Fibroblast of skin of abdomen (primary cell): ENCODE data around the gene HECW1.

Experiments used
- DNase-seq: peaks from one replicate; pipeline ENCODE4 v3.0.0-alpha.2; 2013

HECW1 gene

DNA sequence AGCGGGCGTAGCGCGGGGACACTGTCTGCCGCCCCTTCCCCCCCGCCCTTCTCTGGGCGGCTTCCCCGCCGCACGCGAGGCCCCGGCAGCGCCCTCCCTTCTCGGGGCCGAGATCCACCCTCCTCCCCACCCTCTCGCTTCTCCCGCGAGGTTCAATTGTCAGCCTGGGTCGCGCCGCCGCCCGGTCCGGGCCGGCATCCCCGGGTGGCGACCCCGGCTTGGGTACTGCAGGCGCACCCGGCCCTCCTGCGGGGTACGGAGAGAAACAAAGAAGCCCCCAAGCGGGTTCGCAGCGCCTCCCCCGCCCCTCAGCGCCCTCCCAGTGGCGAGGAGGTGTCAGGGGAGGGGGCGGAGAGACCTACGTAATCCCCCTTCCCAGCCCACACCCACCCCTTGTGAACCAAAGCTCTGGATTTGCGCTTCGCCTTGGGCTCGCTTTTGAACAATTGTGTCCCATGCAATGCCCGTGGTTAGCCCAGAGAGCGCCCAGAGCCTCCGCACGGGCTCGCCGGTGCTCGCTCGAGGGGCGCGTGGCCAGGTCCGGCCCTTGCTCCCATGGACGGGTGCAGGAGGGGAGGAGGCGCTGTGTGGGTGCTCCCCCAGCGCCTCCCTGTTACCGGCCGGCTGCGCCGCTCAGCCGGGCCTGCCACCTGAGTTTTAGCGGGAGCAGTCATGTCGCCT lies 634 bp downstream of the HECW1 start:
- DNase-seq: peak; percentile 84

DNA sequence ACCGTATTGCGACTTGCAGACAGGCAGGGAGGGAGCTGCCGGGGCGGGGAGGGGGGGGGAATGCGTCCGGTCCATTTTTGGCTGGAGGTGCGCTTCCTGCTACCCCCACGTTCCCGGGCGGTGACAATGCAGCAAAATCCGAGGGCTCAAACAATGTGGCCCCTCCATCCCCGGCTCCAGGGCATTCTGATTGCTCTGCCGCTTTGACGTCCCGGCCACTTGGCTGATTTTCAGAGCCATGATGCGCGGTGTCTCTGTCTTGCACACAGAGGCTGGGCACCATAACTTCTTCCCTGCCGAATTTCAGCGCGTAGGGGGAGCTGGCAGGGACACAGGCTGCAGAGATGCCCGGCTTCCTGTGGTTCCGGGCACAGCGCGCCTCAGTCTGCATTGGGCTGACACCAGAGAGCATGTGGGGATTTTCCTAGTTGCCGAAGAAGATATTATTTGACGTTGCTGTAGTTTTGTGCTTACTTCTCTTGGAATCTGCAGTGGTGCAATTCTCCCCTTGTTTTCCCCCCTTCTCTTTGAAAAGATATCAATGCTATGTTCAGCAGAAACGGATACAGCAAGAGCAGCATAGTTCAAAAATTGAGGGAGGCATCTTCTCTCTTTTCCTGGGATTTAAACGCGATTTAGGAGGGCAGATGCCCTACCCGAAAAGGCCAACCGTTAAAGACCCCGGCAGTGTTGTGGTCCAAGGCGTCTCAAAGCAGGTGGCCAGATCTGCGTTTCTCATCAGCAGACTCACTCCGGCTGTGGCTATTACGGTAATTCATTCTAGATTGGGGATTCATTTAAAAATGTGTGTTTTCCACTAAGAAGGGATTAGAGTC lies 1.4 kb downstream of the HECW1 start:
- no peak for DNase-seq

DNA sequence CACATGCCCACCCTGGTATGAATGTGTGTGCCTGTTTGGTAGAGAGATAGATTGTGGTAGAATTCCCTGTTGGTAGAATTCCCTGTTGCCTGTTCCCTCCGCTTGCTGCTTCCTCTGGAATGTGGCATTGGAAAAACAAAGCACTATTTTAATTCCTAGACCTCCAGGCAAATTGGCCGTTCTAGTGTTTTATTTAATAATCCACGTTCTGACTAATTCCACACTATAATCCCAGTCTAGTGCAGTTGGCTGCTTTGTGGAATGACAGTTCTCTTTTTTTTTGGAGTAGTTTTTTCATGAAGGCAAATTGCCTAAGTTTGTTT lies 2.0 kb downstream of the HECW1 start:
- no peak for DNase-seq

DNA sequence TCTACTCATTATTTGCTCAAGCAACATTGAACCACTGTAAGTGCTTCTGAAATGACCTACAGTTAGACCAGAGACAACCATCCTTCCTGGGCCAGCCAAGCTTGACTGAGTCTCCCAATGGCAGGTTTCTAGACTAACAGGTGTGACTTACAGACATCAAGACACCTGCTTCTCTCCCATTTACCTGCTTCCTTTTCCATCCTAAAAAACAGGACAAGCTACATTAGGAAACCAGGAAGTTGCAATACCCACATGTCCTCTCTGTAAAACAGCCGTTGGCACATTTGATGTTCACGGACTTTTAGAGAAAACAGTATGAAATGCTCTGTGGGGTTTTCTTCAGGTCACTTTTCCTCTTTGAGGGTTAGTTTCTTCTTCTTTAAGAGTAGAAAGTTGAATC lies 4.0 kb downstream of the HECW1 start:
- DNase-seq: no peak

DNA sequence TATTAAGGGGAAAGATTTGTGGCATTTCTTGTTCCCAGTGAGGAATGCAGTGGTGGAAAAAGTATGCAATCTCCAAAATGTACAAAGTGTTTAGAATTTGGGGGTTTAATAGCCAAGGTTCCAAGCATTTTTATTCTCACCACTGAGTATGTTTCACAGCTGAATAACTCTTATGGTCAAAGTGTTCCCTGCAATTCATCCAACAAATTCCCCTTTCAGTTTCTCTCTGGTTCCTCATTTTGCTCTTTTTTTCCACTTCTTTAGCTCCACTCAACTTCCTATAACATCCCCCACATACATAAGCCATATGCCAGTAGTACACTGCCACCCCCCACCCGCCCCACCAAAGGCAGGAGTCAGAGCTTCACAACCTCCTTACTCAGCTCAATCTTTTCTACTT lies 4.6 kb downstream of the HECW1 start:
- peak; percentile 95 for DNase-seq

DNA sequence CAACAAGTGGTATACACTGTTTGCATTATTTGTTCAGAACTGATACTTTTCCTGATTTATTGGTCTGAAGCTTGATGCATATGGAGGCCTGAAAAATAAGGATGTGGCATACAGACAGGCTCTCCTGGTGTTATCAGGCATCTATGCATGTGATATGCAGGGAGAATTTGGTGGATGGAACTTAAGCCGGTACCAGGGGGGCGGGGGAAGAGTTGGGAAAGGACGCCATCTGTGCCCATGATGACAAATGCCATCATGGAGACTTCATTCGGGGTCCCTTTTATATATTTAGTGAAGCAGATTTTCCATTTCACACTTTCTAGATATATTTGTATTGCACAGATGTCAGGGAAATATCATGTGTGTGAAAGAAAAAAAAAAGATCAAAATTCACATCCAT lies 5.4 kb downstream of the HECW1 start:
- no peak for DNase-seq

DNA sequence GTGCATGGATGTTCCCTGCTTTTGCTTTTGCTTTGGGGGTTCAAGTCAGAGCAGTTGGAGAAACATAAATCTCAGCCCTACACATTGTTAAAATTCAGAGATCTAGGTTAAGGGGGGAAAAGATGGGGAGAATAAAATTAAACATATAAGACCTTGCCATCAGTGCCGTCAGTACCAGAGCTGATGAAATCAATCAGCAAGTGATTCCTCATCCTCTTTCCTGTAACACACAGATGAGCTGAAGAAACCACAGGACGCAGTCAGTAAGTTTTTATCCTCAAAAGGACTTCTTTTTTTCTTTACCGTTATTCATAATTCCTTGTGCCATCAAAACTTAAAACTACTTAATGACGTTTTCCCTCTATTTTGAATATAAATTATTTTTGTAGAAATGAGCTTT lies 5.9 kb downstream of the HECW1 start:
- DNase-seq: peak; percentile 86

DNA sequence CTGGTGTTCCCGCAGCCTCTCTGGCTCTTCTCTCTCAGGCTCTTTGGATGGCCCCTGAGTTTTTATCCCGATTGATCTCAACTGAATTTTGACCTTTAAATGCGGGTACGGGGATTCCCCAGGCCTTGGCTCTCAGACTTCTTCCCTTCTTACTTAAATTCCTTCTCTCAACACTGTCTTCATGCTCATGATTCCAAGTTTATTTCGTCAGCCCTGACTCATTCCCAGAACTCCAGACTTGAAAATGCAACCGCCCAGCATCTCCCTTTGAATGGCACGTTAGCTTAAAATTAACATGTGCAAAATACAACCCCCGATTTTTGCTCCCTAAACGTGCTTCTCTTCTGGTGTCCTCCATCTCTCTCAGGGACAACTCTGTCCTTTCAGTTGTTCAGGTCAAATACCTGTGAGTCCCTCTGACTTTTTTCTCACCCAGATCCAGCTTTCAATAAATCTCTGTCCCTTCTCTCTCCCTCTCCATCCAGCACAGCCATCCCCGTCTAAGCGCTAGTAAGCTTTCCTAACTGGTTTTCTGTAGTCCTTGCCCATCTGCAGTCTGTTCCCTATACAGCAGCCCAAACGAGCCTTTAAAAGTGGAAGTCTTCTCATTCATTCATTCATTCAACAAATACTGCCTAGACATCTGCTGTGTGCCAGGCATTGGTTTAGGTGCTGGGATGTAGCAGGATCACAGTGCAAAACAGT lies 7.1 kb downstream of the HECW1 start:
- DNase-seq: peak; percentile 96

DNA sequence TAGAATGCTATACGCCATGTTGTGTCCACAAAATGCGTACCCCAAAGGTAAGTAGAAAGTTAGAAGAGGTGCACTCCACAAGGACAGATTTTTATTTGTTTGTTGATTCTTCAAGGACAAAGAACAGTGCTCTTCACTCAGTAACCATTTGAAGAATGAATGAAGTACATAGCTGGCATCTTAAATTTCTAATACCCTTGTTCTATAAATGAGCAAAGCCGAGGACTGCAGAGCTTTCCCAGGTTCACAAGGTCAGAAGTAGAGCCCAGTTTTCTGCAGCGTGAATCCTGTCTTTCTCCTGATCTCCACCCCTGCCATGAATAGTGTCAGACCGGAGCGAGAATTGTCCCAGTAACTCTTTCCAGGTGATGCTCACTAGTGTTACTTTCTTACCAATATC lies 9.5 kb downstream of the HECW1 start:
- DNase-seq: no peak

DNA sequence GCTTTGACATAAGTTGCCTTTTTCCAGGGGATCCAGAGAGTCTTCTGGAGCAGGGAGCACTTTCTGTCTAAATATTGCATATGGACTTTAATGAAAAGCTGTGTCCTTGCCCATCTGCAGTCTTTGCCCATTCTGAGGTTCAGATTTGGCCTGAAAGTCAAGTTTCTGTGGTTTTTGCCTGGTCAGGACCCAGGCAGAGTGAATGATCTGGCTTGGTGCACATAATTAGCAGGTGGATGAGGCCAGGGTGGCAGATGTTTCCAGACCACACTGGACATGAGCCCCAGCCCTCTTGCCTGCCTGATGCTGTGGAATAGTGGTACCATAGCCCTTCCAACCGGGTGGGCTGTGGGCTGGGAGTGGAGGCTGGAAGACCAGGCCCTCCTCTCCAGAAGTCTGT lies 11.0 kb downstream of the HECW1 start:
- no peak for DNase-seq

DNA sequence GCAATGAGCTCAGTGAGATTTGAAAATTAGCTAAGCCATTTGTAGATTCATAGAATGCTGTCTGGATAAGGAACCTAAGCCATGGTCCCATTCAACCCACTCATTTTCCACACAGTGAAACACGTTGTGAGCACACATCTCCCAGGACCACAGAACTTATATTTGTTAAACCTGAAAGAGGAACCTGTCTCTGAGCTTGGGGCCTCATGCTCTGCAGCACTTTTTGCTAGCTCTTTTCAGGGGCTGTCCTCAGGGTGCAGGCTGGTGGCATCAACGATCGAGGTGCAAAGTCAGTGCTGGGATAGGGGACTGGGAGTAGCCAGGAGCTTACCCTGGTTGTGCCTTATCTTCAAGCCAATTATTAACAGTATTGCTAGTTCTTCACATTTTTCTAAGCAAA lies 11.9 kb downstream of the HECW1 start:
- no peak for DNase-seq

DNA sequence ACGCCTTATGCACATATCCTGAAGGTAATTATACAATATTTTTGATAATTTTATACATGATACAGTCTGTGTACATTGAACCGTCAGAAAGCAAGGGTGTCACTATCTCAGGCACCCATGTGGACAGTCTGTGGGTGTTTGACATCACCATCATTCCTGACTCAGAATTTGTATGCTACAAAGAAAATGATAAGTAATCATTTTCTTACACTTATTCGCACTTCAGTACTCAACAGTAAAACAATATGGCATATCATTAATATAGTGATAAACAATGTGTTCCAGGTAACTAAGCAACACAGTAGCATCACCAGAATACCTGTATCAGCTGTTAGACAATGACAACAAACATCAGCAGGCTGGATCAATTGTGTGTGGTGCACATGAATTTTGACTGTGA lies 17.9 kb downstream of the HECW1 start:
- DNase-seq: no peak

DNA sequence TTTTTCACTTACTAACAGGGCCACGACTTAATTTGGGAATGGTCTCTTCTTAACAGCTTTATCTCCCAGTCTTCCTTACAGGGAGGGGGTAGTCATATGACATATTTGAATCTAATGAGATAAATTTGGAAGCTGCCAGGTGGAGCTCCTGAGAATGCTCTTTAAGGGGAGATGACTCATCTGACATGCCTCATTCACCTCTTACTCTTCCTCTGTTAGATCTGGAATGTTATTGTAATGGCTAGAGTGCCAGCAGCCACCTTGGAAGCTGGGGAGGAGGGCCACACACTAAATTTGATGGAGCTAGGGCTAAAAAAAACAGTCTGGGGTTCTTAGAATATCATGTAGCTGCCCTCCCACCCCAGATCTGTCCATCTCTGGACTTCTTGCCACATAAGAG lies 22.7 kb downstream of the HECW1 start:
- peak; percentile 59 for DNase-seq

DNA sequence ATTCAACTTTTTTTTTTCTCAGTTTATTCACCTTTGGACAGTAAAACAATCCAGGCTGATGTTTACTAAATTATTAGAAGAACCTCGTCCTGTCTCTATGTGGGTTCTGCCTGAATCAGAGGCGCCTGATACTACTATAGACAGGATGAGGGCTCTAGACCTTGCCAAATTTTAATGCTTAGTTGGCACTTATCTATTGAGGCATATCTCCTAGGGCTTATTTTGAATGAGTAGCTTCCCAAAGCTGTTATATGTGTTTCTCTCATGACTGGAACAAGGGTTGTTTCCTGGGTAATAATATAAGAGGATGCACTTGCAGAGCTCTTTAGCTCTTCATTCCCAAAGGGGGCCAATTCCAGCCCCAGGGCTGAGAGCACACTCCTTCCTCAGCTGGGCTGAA lies 23.6 kb downstream of the HECW1 start:
- DNase-seq: no peak

DNA sequence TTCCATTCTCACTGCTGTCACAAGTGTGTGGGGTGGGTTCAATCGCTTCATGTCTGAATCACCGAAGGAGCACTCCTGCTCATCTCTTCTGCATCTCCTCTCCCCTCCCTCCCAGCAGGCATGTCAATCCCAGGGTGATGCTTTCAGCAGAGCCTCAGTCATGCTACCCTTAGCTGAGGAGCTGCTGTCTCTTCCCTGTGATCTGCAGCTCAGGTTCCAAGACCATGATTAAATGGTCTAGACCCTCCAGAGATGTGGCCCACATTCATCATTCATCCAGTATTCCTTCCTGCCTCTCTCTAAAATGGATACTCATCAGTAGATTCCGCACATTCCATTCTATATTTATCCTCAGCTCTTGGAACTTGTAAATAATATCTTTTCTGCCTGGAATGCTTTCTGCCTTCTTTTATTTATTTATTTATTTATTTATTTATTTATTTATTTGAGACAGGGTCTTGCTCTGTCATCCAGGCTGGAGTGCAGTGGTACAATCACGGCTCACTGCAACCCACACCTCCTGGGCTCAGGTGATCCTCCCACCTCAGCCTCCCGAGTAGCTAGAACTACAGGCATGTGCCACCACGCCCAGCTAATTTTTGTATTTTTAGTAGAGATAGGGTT lies 24.8 kb downstream of the HECW1 start:
- DNase-seq: peak; percentile 93

DNA sequence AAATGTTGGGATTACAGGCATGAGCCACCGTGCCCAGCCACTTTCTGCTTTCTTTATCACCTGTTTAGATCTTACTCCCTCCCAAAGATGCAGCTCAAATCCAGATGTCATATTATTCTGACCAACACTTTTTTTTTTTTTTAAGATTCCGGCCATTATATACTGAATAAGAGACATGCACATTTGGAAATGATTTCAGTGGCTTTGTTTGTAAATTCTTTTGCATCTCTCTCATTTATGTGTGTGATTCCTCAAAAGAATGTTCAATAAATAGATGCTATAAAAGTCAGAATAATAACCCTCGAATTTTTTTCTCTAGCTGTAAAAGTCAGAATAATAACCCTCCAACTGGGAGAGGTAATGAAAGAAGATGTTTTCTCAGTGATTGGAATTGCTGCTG lies 25.4 kb downstream of the HECW1 start:
- peak; percentile 81 for DNase-seq

DNA sequence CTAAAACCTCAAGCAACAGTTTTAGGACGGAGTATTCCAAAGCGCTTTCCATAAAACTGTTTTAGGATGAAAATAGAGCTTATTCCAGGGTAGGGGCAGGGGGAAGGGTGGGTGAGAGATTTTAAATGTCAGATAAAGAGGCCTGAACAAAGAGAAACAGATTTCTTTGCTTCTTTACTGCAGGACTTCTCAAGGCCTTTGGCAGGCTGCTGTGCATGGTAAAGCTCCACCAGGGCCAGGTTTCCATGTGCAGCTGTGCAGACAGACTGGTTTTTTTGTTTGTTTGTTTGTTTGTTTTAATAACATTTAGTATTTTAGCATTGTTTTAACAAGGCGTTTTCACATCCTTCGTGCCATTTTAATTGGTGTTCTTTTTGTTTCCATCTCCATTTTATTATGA lies 26.3 kb downstream of the HECW1 start:
- no peak for DNase-seq

DNA sequence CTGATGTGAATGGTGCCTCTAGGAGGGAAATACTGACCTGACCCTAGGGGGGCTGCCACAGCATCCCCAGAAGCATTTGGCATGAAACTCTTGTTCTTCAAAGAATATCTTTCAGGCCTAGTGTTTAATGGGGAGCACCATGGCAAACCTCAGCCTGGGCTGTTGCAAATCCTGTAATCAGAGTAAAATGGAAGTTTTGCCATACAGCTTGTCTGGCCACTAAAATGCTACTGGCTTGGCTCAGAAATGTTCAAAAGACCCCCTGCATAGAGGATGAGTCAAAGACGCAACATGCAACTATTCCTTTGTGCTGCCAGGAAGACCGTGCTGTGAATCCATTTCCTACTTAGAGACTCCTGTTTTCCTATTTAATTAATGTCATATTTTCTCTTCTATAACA lies 26.7 kb downstream of the HECW1 start:
- peak; percentile 98 for DNase-seq

DNA sequence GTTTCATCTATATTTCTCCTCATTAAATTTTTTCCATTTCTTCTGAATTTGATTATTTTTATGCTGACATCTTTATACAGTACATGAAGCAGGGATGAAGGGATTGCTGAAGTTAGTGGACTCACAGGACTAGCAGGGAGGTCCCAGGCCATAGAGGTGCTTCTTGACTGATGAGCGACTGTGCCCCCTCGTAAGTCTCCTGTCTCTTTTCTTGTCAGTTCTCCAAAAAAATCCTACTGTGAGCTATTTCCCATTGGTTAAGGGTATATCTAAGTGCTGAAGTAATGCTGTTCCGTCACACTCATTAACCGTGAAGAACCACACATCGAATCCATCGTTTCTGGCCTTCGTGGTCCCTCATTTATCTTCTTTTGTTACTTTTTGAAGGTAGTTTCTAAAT lies 27.7 kb downstream of the HECW1 start:
- no peak for DNase-seq

DNA sequence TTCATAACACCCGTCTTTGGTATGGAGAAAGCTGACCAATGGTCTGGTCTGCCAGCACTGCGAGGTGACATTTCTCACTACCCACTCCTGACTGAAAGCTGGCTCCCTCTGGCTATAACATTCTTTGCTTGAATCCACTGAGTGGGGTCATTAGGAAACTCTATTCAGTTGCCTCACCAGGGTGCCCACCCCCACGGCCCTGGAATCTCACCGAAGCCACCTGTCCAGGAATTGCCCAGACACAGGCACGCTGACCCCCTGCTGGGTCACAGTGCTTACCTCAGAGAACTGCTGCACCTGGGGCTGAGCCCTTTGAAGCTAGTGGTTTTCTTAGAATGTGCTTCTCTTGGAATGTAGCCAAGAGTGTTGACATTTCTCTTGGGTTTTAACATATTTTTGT lies 28.6 kb downstream of the HECW1 start:
- DNase-seq: no peak

DNA sequence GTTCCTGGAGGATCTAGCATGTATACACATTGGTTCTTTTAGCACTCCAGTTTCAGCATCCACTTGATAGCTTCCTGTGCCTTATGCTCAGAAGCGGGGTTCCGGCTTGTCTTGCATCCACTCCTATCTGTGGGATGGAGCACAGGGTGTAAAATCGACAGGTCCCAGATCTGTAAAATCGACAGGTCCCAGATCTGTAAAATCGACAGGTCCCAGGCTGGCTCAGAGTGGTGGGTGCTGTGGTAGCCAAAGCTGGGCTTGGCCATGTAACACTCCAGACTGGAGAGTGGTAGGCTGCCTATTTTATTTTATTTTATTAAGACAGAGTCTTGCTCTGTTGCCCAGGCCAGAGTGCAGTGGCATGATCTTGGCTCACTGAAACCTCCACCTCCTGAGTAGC lies 30.3 kb downstream of the HECW1 start:
- DNase-seq: no peak

DNA sequence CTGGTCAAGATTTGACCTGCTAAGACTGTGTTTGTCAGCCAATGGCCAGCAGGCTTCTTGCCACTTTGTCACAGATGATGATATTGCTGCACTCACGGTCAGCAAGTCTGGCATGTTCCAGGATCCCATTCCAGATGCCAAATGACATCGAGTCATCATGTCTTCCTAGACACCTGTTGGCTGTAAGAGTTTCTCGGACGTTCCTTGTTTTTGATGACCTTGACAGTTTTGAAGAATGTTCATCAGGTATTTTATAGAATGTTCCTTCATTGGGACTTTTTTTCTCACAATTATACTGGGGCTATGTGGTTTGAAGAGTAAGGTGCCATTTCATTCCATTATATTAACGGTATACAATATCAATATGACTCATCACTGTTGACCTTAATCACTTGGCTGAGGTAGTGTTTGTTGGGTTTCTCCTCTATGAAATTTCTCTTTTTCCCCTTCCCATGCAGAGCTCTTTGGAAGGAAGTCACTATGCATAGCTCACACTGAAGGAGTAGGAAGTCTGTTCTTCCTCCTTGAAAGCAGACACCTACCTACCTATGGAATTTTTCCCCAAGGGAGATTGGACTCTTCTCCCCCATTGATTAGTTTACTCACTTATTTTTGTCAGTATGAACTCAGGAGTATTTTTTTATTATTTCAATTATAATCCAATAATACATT lies 31.6 kb downstream of the HECW1 start:
- DNase-seq: no peak

DNA sequence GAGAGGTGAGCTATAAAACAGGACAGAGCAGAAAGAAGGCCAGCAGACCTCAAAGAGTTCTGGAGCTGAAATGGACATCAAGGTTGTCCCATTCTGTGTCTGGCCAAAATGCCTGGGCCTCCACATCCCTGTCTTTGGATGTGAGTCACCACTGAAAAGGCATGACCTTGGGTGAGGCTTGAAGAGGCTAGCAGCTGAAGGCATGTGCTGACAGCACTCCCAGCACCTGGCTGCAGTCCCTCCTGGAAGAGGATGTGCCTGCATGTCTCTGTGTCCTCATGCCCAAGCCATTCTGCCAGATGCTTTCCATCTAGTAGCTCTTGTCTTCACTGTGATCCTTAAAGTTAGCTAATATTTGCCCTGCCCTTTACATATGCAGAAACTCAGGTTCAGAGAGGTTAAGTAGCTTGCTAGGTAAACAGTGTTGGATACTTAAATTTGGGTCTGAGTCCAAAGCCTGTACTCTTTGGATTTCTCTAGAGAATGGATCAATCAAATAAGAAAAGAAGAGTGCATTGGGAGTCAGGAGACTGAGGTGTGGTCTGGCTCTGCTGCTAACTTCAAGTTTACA lies 35.8 kb downstream of the HECW1 start:
- peak; percentile 32 for DNase-seq
